HepG2 (cell line): ENCODE data around the gene COQ10B. TPM values are rescaled to one million over a fixed set of nuclear protein-coding genes. Genes with fewer than 3 reads are reported as not detected.
A peak's percentile ranks its signal among the peaks of the same experiment; 100 is the strongest.

Experiments used
- ATF7-NPFF ChIP-seq: sonication (generic); formaldehyde crosslinking; IDR thresholded peaks from 2 replicates; pipeline ENCODE4 v1.8.1; 2023; ENCODE audit warnings: mild to moderate bottlenecking, low read depth, missing genetic modification reagents, moderate library complexity
- GABPA ChIP-seq, 2 experiments: IDR thresholded peaks; 2 replicates each; pipeline ENCODE4 v1.6.1; 2011 to 2016; ENCODE audit warnings: low read depth in 2 of 2, low read length in 1 of 2, missing biosample characterization in 1 of 2, missing genetic modification characterization in 1 of 2
- HIVEP1 ChIP-seq: sonication (generic); formaldehyde crosslinking; IDR thresholded peaks from 2 replicates; pipeline ENCODE4 v1.4.0; 2020; ENCODE audit warnings: mild to moderate bottlenecking, missing genetic modification reagents
- NAIF1 ChIP-seq: sonication (generic); formaldehyde crosslinking; IDR thresholded peaks from 2 replicates; pipeline ENCODE4 v1.5.0; 2020; ENCODE audit warnings: mild to moderate bottlenecking, missing genetic modification reagents, borderline replicate concordance
- PLRG1 ChIP-seq: fragments of 450-650 bp; conservative IDR thresholded peaks from 2 replicates; pipeline ENCODE4 v1.6.1; 2016
- SMC3 ChIP-seq: IDR thresholded peaks from 2 replicates; pipeline ENCODE4 v1.6.1; 2011; ENCODE audit warnings: low read length, improper control_type of control experiment
- TMF1 ChIP-seq: sonication (generic); formaldehyde crosslinking; IDR thresholded peaks from 2 replicates; pipeline ENCODE4 v1.8.1; 2022; ENCODE audit warnings: low read depth, missing genetic modification reagents
- ZFP36L1 ChIP-seq: sonication (generic); formaldehyde crosslinking; IDR thresholded peaks from 2 replicates; pipeline ENCODE4 v1.8.0; 2022; ENCODE audit warnings: mild to moderate bottlenecking, missing genetic modification reagents, moderate library complexity
- ZNF383 ChIP-seq: sonication (generic); formaldehyde crosslinking; IDR thresholded peaks from 2 replicates; pipeline ENCODE4 v1.4.0; 2020; ENCODE audit warnings: missing genetic modification reagents, mild to moderate bottlenecking, borderline replicate concordance
- ZSCAN29 ChIP-seq: sonication (generic); formaldehyde crosslinking; conservative IDR thresholded peaks from 2 replicates; pipeline ENCODE4 v1.4.0; 2020; ENCODE audit warnings: mild to moderate bottlenecking, missing genetic modification reagents
- polyA plus RNA-seq, 8 experiments: library from polyadenylated mRNA; depleted of rRNA in 3 of 8; stranded (reverse) in 7 of 8; unstranded in 1 of 8; fragments of >200 nt; fragmentation: Illumina TruSeq in 4 of 8; extraction: Trizol in 4 of 8; gene quantifications; 2 replicates each; pipeline versions ENCODE4 v1.2.1 to v1.2.3, GENCODE V29; 2011 to 2016; ENCODE audit warnings: low read depth in 4 of 8, missing spikeins in 1 of 8, mixed read lengths in 1 of 8; ENCODE audit not compliant: insufficient read depth in 1 of 8
- total RNA-seq, 5 experiments: library from RNA; depleted of rRNA; stranded (reverse); fragments of >200 nt; fragmentation: Illumina TruSeq; extraction: Trizol; gene quantifications; 2 replicates each; pipeline ENCODE4 v1.2.3, GENCODE V29; 2016; ENCODE audit warnings: low read depth in 1 of 5
- TF ChIP-seq, protein P1 (sequence below): sonication (generic); formaldehyde crosslinking; IDR thresholded peaks from 2 replicates; pipeline ENCODE4 v1.5.0; 2020; ENCODE audit warnings: mild to moderate bottlenecking, missing genetic modification reagents
- TF ChIP-seq, protein P2 (sequence below): sonication (generic); formaldehyde crosslinking; IDR thresholded peaks from 2 replicates; pipeline ENCODE4 v1.4.0; 2020; ENCODE audit warnings: missing genetic modification reagents
- TF ChIP-seq, protein P3 (sequence below): sonication (generic); formaldehyde crosslinking; IDR thresholded peaks from 2 replicates; pipeline ENCODE4 v1.4.0; 2020; ENCODE audit warnings: mild to moderate bottlenecking, missing genetic modification reagents
- TF ChIP-seq, protein P4 (sequence below): IDR thresholded peaks from 2 replicates; pipeline ENCODE4 v1.6.1; 2018; ENCODE audit warnings: missing genetic modification reagents
- TF ChIP-seq, protein P5 (sequence below): sonication (generic); formaldehyde crosslinking; IDR thresholded peaks from 2 replicates; pipeline ENCODE4 v1.5.1; 2020; ENCODE audit warnings: mild to moderate bottlenecking, missing genetic modification reagents, borderline replicate concordance

The COQ10B gene
- total and polyA plus RNA-seq, 2 of the 13 experiments (the other 11 are each of a cell fraction or from before 2014, with no cell fraction given), result 4.6 to 34.9 TPM

DNA sequence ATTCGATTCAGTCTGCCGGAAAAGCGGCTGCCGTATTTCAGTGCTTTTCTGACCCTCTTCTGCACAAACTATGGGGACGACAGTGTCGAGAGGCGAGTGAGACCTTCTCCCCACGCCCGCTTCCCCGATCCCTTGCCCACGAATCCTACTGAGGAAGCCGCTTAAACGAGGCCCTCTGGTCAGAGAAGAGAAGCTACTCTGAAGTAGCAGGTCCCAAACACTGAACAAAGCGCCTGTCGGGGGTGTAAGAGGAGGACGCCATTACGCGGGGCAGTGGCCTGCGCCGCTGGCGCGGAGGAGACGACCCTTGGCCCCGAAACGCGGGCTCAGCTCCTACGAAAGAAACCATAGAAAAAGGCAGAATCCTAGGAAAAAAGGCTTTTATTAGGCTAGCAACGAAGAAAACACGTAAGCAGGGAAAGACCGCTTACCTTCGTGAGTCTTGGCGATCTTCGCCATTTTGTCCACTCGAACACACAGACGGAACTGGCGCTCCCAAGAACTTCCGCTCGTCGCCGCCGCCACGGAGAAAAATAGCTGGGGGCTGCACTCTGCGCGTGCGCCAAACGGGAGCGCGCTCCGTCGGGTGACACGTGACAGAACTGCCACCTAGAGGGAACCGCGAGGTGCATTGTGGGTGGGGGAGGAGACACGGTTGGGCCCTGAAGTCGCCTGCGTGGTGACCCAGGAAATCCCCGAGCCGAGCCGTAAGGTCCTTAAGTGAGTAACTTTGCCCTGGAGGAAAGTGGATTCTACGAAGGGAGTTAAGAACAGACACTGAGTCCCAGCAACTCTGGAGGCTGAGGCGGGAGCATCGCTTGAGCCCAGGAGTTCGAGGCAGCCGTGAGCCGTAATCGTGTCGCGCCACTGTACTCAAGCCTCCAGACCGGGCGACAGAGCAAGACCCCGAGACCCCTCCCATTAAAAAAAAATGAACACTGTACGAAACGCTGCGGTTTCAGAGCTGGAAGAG lies 18.5 kb upstream of the COQ10B start, which contains the start of gene SF3B1 (continued):
- TF ChIP-seq ZFP36L1 (CRISPR knock-in tag) (0 out of 2 replicates have a peak, but pooled peaks have one; percentile 18), GABPA (IDR thresholded peaks at IDR 0.05; ENCODE audit: low read depth, low read length) (peak; percentile 81), GABPA (CRISPR knock-in tag; IDR thresholded peaks at IDR 0.05; ENCODE audit: low read depth) (peak; percentile 97), TMF1 (CRISPR knock-in tag) (peak; percentile 25; the same call in 1 of the 2 replicates), PLRG1 (no peak), ZSCAN29 (no peak), HIVEP1 (CRISPR knock-in tag) (peak; percentile 87), ZNF383 (CRISPR knock-in tag) (no peak), ATF7-NPFF (no peak; the same call in 1 of the 2 replicates), SMC3 (peak; percentile 28; the same call in 1 of the 2 replicates), NAIF1 (peak; percentile 79; the same call in 1 of the 2 replicates)
- TF ChIP-seq, protein P1, sequence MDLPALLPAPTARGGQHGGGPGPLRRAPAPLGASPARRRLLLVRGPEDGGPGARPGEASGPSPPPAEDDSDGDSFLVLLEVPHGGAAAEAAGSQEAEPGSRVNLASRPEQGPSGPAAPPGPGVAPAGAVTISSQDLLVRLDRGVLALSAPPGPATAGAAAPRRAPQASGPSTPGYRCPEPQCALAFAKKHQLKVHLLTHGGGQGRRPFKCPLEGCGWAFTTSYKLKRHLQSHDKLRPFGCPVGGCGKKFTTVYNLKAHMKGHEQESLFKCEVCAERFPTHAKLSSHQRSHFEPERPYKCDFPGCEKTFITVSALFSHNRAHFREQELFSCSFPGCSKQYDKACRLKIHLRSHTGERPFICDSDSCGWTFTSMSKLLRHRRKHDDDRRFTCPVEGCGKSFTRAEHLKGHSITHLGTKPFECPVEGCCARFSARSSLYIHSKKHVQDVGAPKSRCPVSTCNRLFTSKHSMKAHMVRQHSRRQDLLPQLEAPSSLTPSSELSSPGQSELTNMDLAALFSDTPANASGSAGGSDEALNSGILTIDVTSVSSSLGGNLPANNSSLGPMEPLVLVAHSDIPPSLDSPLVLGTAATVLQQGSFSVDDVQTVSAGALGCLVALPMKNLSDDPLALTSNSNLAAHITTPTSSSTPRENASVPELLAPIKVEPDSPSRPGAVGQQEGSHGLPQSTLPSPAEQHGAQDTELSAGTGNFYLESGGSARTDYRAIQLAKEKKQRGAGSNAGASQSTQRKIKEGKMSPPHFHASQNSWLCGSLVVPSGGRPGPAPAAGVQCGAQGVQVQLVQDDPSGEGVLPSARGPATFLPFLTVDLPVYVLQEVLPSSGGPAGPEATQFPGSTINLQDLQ (CRISPR knock-in tag), result no peak
- TF ChIP-seq, protein P2, sequence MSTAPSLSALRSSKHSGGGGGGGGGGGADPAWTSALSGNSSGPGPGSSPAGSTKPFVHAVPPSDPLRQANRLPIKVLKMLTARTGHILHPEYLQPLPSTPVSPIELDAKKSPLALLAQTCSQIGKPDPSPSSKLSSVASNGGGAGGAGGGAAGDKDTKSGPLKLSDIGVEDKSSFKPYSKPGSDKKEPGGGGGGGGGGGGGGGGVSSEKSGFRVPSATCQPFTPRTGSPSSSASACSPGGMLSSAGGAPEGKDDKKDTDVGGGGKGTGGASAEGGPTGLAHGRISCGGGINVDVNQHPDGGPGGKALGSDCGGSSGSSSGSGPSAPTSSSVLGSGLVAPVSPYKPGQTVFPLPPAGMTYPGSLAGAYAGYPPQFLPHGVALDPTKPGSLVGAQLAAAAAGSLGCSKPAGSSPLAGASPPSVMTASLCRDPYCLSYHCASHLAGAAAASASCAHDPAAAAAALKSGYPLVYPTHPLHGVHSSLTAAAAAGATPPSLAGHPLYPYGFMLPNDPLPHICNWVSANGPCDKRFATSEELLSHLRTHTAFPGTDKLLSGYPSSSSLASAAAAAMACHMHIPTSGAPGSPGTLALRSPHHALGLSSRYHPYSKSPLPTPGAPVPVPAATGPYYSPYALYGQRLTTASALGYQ (CRISPR knock-in tag), result no peak; the same call in none of the 2 replicates
- TF ChIP-seq, protein P3, sequence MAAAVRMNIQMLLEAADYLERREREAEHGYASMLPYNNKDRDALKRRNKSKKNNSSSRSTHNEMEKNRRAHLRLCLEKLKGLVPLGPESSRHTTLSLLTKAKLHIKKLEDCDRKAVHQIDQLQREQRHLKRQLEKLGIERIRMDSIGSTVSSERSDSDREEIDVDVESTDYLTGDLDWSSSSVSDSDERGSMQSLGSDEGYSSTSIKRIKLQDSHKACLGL (CRISPR knock-in tag), result peak; percentile 74
- TF ChIP-seq, protein P4, sequence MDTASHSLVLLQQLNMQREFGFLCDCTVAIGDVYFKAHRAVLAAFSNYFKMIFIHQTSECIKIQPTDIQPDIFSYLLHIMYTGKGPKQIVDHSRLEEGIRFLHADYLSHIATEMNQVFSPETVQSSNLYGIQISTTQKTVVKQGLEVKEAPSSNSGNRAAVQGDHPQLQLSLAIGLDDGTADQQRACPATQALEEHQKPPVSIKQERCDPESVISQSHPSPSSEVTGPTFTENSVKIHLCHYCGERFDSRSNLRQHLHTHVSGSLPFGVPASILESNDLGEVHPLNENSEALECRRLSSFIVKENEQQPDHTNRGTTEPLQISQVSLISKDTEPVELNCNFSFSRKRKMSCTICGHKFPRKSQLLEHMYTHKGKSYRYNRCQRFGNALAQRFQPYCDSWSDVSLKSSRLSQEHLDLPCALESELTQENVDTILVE (CRISPR knock-in tag), result peak; percentile 70; the same call in 1 of the 2 replicates
- TF ChIP-seq, protein P5, sequence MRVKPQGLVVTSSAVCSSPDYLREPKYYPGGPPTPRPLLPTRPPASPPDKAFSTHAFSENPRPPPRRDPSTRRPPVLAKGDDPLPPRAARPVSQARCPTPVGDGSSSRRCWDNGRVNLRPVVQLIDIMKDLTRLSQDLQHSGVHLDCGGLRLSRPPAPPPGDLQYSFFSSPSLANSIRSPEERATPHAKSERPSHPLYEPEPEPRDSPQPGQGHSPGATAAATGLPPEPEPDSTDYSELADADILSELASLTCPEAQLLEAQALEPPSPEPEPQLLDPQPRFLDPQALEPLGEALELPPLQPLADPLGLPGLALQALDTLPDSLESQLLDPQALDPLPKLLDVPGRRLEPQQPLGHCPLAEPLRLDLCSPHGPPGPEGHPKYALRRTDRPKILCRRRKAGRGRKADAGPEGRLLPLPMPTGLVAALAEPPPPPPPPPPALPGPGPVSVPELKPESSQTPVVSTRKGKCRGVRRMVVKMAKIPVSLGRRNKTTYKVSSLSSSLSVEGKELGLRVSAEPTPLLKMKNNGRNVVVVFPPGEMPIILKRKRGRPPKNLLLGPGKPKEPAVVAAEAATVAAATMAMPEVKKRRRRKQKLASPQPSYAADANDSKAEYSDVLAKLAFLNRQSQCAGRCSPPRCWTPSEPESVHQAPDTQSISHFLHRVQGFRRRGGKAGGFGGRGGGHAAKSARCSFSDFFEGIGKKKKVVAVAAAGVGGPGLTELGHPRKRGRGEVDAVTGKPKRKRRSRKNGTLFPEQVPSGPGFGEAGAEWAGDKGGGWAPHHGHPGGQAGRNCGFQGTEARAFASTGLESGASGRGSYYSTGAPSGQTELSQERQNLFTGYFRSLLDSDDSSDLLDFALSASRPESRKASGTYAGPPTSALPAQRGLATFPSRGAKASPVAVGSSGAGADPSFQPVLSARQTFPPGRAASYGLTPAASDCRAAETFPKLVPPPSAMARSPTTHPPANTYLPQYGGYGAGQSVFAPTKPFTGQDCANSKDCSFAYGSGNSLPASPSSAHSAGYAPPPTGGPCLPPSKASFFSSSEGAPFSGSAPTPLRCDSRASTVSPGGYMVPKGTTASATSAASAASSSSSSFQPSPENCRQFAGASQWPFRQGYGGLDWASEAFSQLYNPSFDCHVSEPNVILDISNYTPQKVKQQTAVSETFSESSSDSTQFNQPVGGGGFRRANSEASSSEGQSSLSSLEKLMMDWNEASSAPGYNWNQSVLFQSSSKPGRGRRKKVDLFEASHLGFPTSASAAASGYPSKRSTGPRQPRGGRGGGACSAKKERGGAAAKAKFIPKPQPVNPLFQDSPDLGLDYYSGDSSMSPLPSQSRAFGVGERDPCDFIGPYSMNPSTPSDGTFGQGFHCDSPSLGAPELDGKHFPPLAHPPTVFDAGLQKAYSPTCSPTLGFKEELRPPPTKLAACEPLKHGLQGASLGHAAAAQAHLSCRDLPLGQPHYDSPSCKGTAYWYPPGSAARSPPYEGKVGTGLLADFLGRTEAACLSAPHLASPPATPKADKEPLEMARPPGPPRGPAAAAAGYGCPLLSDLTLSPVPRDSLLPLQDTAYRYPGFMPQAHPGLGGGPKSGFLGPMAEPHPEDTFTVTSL, result no peak; the same call in 1 of the 2 replicates
